Ascending aorta (tissue), 2 donors: Measurements from ENCODE around the gene IL1RN. TPM values are rescaled to one million over a fixed set of nuclear protein-coding genes. Genes with fewer than 3 reads are reported as not detected.
A peak's percentile ranks its signal among the peaks of the same experiment; 100 is the strongest.

Experiments used
- DNase-seq, 2 donors: peaks; one replicate each; pipeline ENCODE4 v3.0.0-alpha.2; 2019; ENCODE audit warnings: low spot score in 2 of 2
- H3K27ac ChIP-seq, 2 donors: fragments of 200-600 bp; sonication (generic); one replicate each; pipeline ENCODE4 v1.5.1; 2016 to 2017; ENCODE audit warnings: mild to moderate bottlenecking in 1 of 2
- H3K27me3 ChIP-seq: fragments of 200-600 bp; sonication (generic); one replicate; pipeline ENCODE4 v1.5.1; 2017
- H3K36me3 ChIP-seq, 2 donors: fragments of 200-600 bp; sonication (generic); one replicate each; pipeline ENCODE4 v1.5.1; 2016
- H3K4me1 ChIP-seq, 2 donors: fragments of 200-600 bp; sonication (generic); one replicate each; pipeline ENCODE4 v1.5.1; 2016 to 2017; ENCODE audit warnings: mild to moderate bottlenecking in 1 of 2
- H3K4me3 ChIP-seq, 2 donors: fragments of 200-600 bp; sonication (generic); one replicate each; pipeline ENCODE4 v1.5.1; 2016 to 2017; ENCODE audit warnings: mild to moderate bottlenecking in 1 of 2
- H3K9me3 ChIP-seq, 2 donors: fragments of 200-600 bp; sonication (generic); one replicate each; pipeline ENCODE4 v1.5.1; 2016
- intact Hi-C: fragments of 100-400 bp; cut with DNase I; formaldehyde crosslinking; loops from one replicate; pipeline ENCODE4 v1.15.1; 2023
- total RNA-seq: library from RNA; depleted of rRNA; stranded (reverse); fragments of >200 nt; gene quantifications from one replicate; pipeline ENCODE4 v1.1.0, GENCODE V29; 2016
- TF ChIP-seq, protein P1 (sequence below), 3 experiments: fragments of 200-600 bp in 2 of 3; fragments of 450-650 bp in 1 of 3; sonication (generic) in 2 of 3; IDR thresholded peaks; one replicate each; pipeline ENCODE4 v1.5.1; 2016 to 2019; ENCODE audit warnings: antibody characterized with exemption in 3 of 3, mild to moderate bottlenecking in 1 of 3, moderate library complexity in 1 of 3

Gene IL1RN
- total RNA-seq, 1 donor from 2014 or later = not detected

DNA sequence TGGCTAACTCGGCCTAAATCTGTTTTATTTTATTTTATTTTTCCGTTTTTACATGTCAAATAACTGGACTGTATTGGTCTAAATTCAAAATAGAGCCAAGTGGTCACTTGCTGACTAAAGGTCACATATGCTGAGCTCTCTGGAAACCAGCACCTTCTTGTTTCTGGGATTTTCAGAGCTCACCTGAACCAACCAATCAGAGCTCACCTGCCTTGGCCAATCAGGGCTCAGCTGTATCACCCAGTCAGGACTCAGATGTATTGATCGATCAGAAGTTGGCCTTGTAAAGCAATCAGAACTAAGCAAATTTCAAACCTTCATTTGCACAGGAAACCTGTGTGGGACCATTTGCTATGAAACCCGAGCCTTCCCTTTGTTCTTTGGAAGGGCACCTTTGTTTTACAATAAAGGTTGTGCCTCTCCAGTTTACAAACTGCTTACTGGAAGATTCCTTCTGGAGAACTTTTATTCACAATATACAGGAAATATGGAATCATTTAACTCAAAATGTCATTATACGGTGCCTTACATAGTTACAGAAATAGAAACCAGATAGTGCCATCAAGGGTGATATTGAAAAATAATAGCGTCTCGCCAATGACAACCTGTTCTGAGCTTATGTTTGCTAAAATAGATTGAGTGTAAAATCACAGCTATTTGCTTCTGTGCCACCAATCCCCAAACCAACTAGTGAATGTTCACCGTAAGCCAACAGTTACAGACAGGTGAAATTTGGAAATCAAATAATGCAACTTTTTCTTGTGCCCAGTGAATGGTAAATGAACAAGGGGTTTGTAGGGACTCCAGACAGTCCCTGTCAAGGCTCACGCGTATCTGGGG, 29.1 kb downstream of the IL1RN start:
- Histone ChIP-seq H3K27ac (no peak overlapping the region), H3K9me3 (no peaks in the 10 kb centered on the region)
- intact Hi-C loops = no loop called here

GRCh38 chr2:113157118-113157896, 29.9 kb downstream of the IL1RN start:
- TF ChIP-seq, protein P1, sequence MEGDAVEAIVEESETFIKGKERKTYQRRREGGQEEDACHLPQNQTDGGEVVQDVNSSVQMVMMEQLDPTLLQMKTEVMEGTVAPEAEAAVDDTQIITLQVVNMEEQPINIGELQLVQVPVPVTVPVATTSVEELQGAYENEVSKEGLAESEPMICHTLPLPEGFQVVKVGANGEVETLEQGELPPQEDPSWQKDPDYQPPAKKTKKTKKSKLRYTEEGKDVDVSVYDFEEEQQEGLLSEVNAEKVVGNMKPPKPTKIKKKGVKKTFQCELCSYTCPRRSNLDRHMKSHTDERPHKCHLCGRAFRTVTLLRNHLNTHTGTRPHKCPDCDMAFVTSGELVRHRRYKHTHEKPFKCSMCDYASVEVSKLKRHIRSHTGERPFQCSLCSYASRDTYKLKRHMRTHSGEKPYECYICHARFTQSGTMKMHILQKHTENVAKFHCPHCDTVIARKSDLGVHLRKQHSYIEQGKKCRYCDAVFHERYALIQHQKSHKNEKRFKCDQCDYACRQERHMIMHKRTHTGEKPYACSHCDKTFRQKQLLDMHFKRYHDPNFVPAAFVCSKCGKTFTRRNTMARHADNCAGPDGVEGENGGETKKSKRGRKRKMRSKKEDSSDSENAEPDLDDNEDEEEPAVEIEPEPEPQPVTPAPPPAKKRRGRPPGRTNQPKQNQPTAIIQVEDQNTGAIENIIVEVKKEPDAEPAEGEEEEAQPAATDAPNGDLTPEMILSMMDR (IDR thresholded peaks at IDR 0.05) = no peak
- intact Hi-C loops = no loop called here
- DNase-seq = no peak
- Histone ChIP-seq H3K4me1 (no peaks in the 10 kb centered on the region), H3K27ac (no peak overlapping the region), H3K4me3 (peak overlapping the region; percentile 44 to 49), H3K27me3 (no peaks in the 10 kb centered on the region), H3K36me3 (no peaks in the 10 kb centered on the region), H3K9me3 (no peaks in the 10 kb centered on the region)

More for the DNA sequence above, 29.1 kb downstream of the IL1RN start:
- Histone ChIP-seq H3K36me3 (no peaks in the 10 kb centered on the region), H3K27me3 (no peaks in the 10 kb centered on the region), H3K4me1 (no peaks in the 10 kb centered on the region), H3K4me3 (peak overlapping the region; percentile 21 to 49)
- TF ChIP-seq, protein P1 (IDR thresholded peaks at IDR 0.05) = no peak
- DNase-seq = no peak

GRCh38 chr2:113157897-113158753, 30.7 kb downstream of the IL1RN start:
- DNase-seq = no peak
- H3K27ac ChIP-seq = no peak overlapping the region
- H3K4me1 ChIP-seq = no peaks in the 10 kb centered on the region
- no peaks in the 10 kb centered on the region for H3K36me3 ChIP-seq
- intact Hi-C loops = no loop called here
- no peaks in the 10 kb centered on the region for H3K9me3 ChIP-seq
- no peaks in the 10 kb centered on the region for H3K27me3 ChIP-seq
- TF ChIP-seq, protein P1 (IDR thresholded peaks at IDR 0.05) = no peak
- peak overlapping the region; percentile 44 to 49 for H3K4me3 ChIP-seq

DNA sequence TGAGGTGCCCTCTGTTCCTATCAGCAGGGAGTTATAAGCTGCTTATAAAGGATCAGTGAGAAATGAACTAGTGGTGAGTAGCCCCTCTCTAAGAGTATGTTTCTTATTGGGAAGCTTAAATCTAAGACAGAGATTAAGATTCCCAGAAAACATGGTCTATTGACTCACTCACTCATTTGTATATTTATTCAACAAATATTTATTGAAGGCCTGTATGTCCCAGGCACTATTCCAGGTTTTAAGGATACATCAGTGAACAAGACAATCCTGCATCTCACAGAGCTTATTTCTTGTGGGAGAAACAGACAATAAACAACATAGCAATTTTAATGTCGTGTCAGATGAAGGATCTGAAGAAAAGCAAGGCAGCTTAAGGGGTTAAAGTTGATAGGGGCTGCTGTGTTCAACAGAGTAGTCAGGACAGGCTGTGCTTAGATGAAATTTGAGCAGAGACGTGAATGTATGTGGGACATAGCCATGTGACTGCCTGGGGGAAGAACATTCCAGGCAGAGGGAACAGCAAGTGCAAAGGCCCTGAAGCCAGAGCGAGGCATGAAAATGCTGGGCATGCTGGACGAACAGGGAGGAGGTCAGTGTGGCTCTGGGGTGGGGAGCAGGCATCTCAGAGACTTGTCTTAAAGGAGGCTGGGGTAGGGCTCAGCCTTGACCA, 31.6 kb downstream of the IL1RN start:
- intact Hi-C loops = no loop called here
- DNase-seq = no peak
- H3K36me3 ChIP-seq = no peaks in the 10 kb centered on the region
- H3K9me3 ChIP-seq = no peaks in the 10 kb centered on the region
- no peak overlapping the region for H3K27ac ChIP-seq
- TF ChIP-seq, protein P1 (IDR thresholded peaks at IDR 0.05) = no peak
- H3K4me3 ChIP-seq = no peak overlapping the region
- H3K4me1 ChIP-seq = no peaks in the 10 kb centered on the region
- no peaks in the 10 kb centered on the region for H3K27me3 ChIP-seq

GRCh38 chr2:113160248-113160647, 32.9 kb downstream of the IL1RN start:
- no peak overlapping the region for H3K27ac ChIP-seq
- no peak for DNase-seq
- no peaks in the 10 kb centered on the region for H3K9me3 ChIP-seq
- H3K27me3 ChIP-seq = no peaks in the 10 kb centered on the region
- H3K36me3 ChIP-seq = no peaks in the 10 kb centered on the region
- TF ChIP-seq, protein P1 (IDR thresholded peaks at IDR 0.05) = no peak
- intact Hi-C loops = no loop called here
- H3K4me3 ChIP-seq = no peak overlapping the region
- H3K4me1 ChIP-seq = no peaks in the 10 kb centered on the region
